A673 (cell line): ENCODE measurements around the gene RHCG. TPM values are rescaled to one million over a fixed set of nuclear protein-coding genes. Genes with fewer than 3 reads are reported as not detected.

Experiments
- BruUV-seq: library from RNA; stranded (reverse); fragments of 400-500 nt; replicated peaks from 2 replicates; lab custom pipeline; 2021; lab: Mats Ljungman, UMichigan
- CTCF ChIA-PET: fragments of 300-600 bp; sonication (Branson Sonifier 250); formaldehyde crosslinking; loops from one replicate; lab custom pipeline; 2022; ENCODE audit warnings: antibody characterized with exemption; lab: Charles Lee
- POLR2A ChIA-PET: fragments of 300-600 bp; sonication (Branson Sonifier 250); formaldehyde crosslinking; loops from one replicate; lab custom pipeline; 2022; ENCODE audit warnings: antibody characterized with exemption; ENCODE audit not compliant: low non-redundant PET; lab: Charles Lee
- DNase-seq: peaks from one replicate; pipeline ENCODE4 v3.0.0-alpha.2; 2015; ENCODE audit warnings: low spot score
- H3K27ac ChIP-seq: fragments of 200-600 bp; sonication (generic); 2 replicates; pipeline ENCODE4 v1.5.1; 2016; ENCODE audit warnings: mixed run types, low read depth, mild to moderate bottlenecking, mixed read lengths, antibody characterized with exemption, low read length; ENCODE audit not compliant: poor library complexity, severe bottlenecking
- H3K27me3 ChIP-seq: fragments of 200-600 bp; sonication (generic); replicated peaks from 2 replicates; pipeline ENCODE4 v1.6.1; 2017; ENCODE audit warnings: mixed run types, low read depth, mild to moderate bottlenecking, mixed read lengths, antibody characterized with exemption, low read length; ENCODE audit not compliant: insufficient read depth, poor library complexity
- H3K36me3 ChIP-seq: fragments of 200-600 bp; sonication (generic); 2 replicates; pipeline ENCODE4 v1.6.1; 2016; ENCODE audit warnings: mixed run types, mild to moderate bottlenecking, mixed read lengths, antibody characterized with exemption, low read length; ENCODE audit not compliant: insufficient read depth, poor library complexity, severe bottlenecking
- H3K4me1 ChIP-seq: fragments of 200-600 bp; sonication (generic); 2 replicates; pipeline ENCODE4 v1.6.1; 2017; ENCODE audit warnings: mixed run types, mild to moderate bottlenecking, mixed read lengths, antibody characterized with exemption, low read length; ENCODE audit not compliant: insufficient read depth, poor library complexity, severe bottlenecking
- H3K4me3 ChIP-seq: fragments of 200-600 bp; sonication (generic); 2 replicates; pipeline ENCODE4 v1.5.1; 2016; ENCODE audit warnings: low read depth, mixed run types, mild to moderate bottlenecking, mixed read lengths, low read length; ENCODE audit not compliant: poor library complexity, severe bottlenecking
- H3K9me3 ChIP-seq: fragments of 200-600 bp; sonication (generic); 2 replicates; pipeline ENCODE4 v1.6.1; 2016; ENCODE audit warnings: mixed run types, low read depth, mild to moderate bottlenecking, mixed read lengths, antibody characterized with exemption, low read length; ENCODE audit not compliant: poor library complexity, severe bottlenecking
- CTCF ChIP-seq: fragments of 300-800, 200-600 bp; sonication (generic); conservative IDR thresholded peaks from 2 replicates; pipeline ENCODE4 v1.5.1; 2017; ENCODE audit warnings: low read depth, mild to moderate bottlenecking, antibody characterized with exemption, low read length, moderate library complexity, mixed read lengths
- EZH2 ChIP-seq: fragments of 200-600 bp; sonication (generic); IDR thresholded peaks from 2 replicates; pipeline ENCODE4 v1.6.1; 2017; ENCODE audit warnings: borderline replicate concordance, low read depth, mild to moderate bottlenecking, mixed read lengths, antibody characterized with exemption, low read length; ENCODE audit not compliant: poor library complexity, severe bottlenecking
- intact Hi-C: fragments of 100-400 bp; cut with micrococcal nuclease; formaldehyde crosslinking; loops from one replicate; pipeline ENCODE4 v1.10.0; 2022; ENCODE audit not compliant: unreplicated experiment
- total RNA-seq: library from RNA; stranded (reverse); gene quantifications from 2 replicates; pipeline ENCODE4 v1.2.3, GENCODE V29; 2021

The RHCG gene
- total RNA-seq, 1 experiment from 2014 or later: 1.4 TPM

GRCh38 chr15:89429986-89430385, 66.4 kb downstream of the RHCG start:
- CTCF ChIA-PET: interaction anchor here (0.5 to 2.5 kb wide), 9 partner anchors 11 to 1882 kb away, joined by 3 to 32 read pairs (median 4); no protein-coding TSS in a partner anchor
- peaks cover 12% of the 10 kb centered on the region for H3K4me1 ChIP-seq
- BruUV-seq: no TSS peak
- intact Hi-C loops: loop anchor here (1.0 kb wide), 1 partner anchor 72 kb away; no protein-coding TSS in a partner anchor
- TF ChIP-seq CTCF: no peak
- TF ChIP-seq EZH2: no peak
- no peak overlapping the region for H3K27ac ChIP-seq
- POLR2A ChIA-PET: no interaction called here
- DNase-seq: no peak
- no peaks in the 10 kb centered on the region for H3K36me3 ChIP-seq
- no peaks in the 10 kb centered on the region for H3K27me3 ChIP-seq
- no peaks in the 10 kb centered on the region for H3K9me3 ChIP-seq
- H3K4me3 ChIP-seq: no peak overlapping the region

GRCh38 chr15:89429023-89429422, 67.4 kb downstream of the RHCG start:
- Histone ChIP-seq H3K27me3 (no peaks in the 10 kb centered on the region), H3K36me3 (no peaks in the 10 kb centered on the region), H3K9me3 (no peaks in the 10 kb centered on the region), H3K4me1 (peaks cover 12% of the 10 kb centered on the region), H3K4me3 (no peak overlapping the region), H3K27ac (no peak overlapping the region)
- ChIA-PET CTCF (interaction anchor here (1.0 kb wide), 1 partner anchor 70 kb away, joined by 4 read pairs; no protein-coding TSS in a partner anchor), POLR2A (no interaction called here)
- intact Hi-C loops: no loop called here
- no peak for TF ChIP-seq CTCF
- no peak for TF ChIP-seq EZH2
- no peak for DNase-seq
- no TSS peak for BruUV-seq

GRCh38 chr15:89428246-89428645, 68.1 kb downstream of the RHCG start:
- no peaks in the 10 kb centered on the region for H3K36me3 ChIP-seq
- H3K4me3 ChIP-seq: no peak overlapping the region
- intact Hi-C loops: no loop called here
- DNase-seq: no peak
- H3K27me3 ChIP-seq: no peaks in the 10 kb centered on the region
- H3K4me1 ChIP-seq: peaks cover 12% of the 10 kb centered on the region
- BruUV-seq: no TSS peak
- POLR2A ChIA-PET: no interaction called here
- no peaks in the 10 kb centered on the region for H3K9me3 ChIP-seq
- no peak overlapping the region for H3K27ac ChIP-seq
- CTCF ChIA-PET: interaction anchor here (1.0 kb wide), 1 partner anchor 69 kb away, joined by 4 read pairs; no protein-coding TSS in a partner anchor
- TF ChIP-seq CTCF (no peak), EZH2 (no peak)
